HCT116 (cell line): ENCODE data around the gene SORCS2. TPM values are rescaled to one million over a fixed set of nuclear protein-coding genes. Genes with fewer than 3 reads are reported as not detected.

Source experiments
- ATAC-seq: fragments of 200-7000 bp; cut with Tn5 transposase; 2 replicates; pipeline ENCODE4 v1.9.1; 2020; ENCODE audit warnings: mild to moderate bottlenecking, moderate library complexity
- BruUV-seq: library from RNA; stranded (reverse); fragments of 400-500 nt; replicated peaks from 2 replicates; lab custom pipeline; 2021; lab: Mats Ljungman, UMichigan
- CTCF ChIA-PET: fragments of 300-600 bp; sonication (Branson Sonifier 250); formaldehyde crosslinking; loops from one replicate; lab custom pipeline; 2021; ENCODE audit warnings: antibody characterized with exemption; lab: Charles Lee
- POLR2A ChIA-PET: fragments of 300-600, 350-600 bp; sonication (Branson Sonifier 250); formaldehyde crosslinking; loops from one replicate; lab custom pipeline; 2021; ENCODE audit warnings: antibody characterized with exemption; lab: Charles Lee
- RAD21 ChIA-PET, 2 experiments: fragments of 300-600 bp; sonication (Branson Sonifier 250); formaldehyde crosslinking; loops; one replicate each; lab custom pipeline; 2023; ENCODE audit warnings: low total read pairs in 2 of 2; ENCODE audit not compliant: uncharacterized antibody in 2 of 2, unreplicated experiment in 2 of 2, low non-redundant PET in 1 of 2; lab: Charles Lee
- DNase-seq: peaks from one replicate; pipeline ENCODE4 v3.0.0-alpha.2; 2010; ENCODE audit warnings: low read depth, low spot score
- H2AFZ ChIP-seq: fragments of 200-600 bp; shearing (Covaris generic), sonication (generic); 2 replicates; pipeline ENCODE4 v1.6.1; 2017; ENCODE audit warnings: low read depth, mixed run types, mixed read lengths, antibody characterized with exemption, low read length; ENCODE audit not compliant: poor library complexity, severe bottlenecking
- H3K27ac ChIP-seq: 2 replicates; pipeline ENCODE4 v1.5.1; 2012; ENCODE audit warnings: low read depth, low read length
- H3K27me3 ChIP-seq: fragments of 200-600 bp; sonication (generic); 2 replicates; pipeline ENCODE4 v1.6.1; 2016; ENCODE audit warnings: mixed run types, low read length, mixed read lengths; ENCODE audit not compliant: insufficient read depth
- H3K36me3 ChIP-seq, 2 experiments: fragments of 200-500 bp in 1 of 2; fragments of 200-600 bp in 1 of 2; sonication (Bioruptor generic) in 1 of 2; sonication (generic) in 1 of 2; 2 replicates each; pipeline versions ENCODE4 v1.5.1 to v1.6.1; 2014 to 2016; ENCODE audit warnings: low read length in 2 of 2, inconsistent platforms in 1 of 2, mixed read lengths in 1 of 2, mixed run types in 1 of 2; ENCODE audit not compliant: insufficient read depth in 2 of 2, control insufficient read depth in 1 of 2
- H3K4me1 ChIP-seq, 2 experiments: fragments of 200-600 bp in 1 of 2; sonication (generic) in 1 of 2; 2 replicates each; pipeline versions ENCODE4 v1.5.1 to v1.6.1; 2012 to 2017; ENCODE audit warnings: low read length in 2 of 2, inconsistent platforms in 1 of 2, mild to moderate bottlenecking in 1 of 2, mixed read lengths in 1 of 2, mixed run types in 1 of 2, moderate library complexity in 1 of 2; ENCODE audit not compliant: insufficient read depth in 2 of 2, control insufficient read depth in 1 of 2
- H3K4me2 ChIP-seq: fragments of 200-600 bp; sonication (generic); 2 replicates; pipeline ENCODE4 v1.6.1; 2017; ENCODE audit warnings: mixed run types, low read length, mixed read lengths
- H3K4me3 ChIP-seq, 2 experiments: fragments of 200-600 bp in 1 of 2; sonication (generic) in 1 of 2; replicated peaks in 1 of 2; 2 replicates each; pipeline ENCODE4 v1.5.1; 2011 to 2016; ENCODE audit warnings: low read length in 2 of 2, control low read depth in 1 of 2, low read depth in 1 of 2, mild to moderate bottlenecking in 1 of 2, mixed read lengths in 1 of 2, mixed run types in 1 of 2
- H3K79me2 ChIP-seq: fragments of 200-600 bp; sonication (generic); 2 replicates; pipeline ENCODE4 v1.6.1; 2017; ENCODE audit warnings: mild to moderate bottlenecking, mixed run types, low read length, moderate library complexity, mixed read lengths; ENCODE audit not compliant: insufficient read depth
- H3K9ac ChIP-seq: fragments of 200-600 bp; sonication (generic); 2 replicates; pipeline ENCODE4 v1.6.1; 2016; ENCODE audit warnings: low read length, mixed read lengths
- H3K9me2 ChIP-seq: fragments of 200-600 bp; sonication (generic), shearing (Covaris generic); 2 replicates; pipeline ENCODE4 v1.6.1; 2017; ENCODE audit warnings: mixed run types, mild to moderate bottlenecking, moderate library complexity; ENCODE audit not compliant: insufficient read depth
- H3K9me3 ChIP-seq, 2 experiments: fragments of 200-500 bp in 1 of 2; fragments of 200-600 bp in 1 of 2; sonication (Bioruptor generic) in 1 of 2; sonication (generic) in 1 of 2; 2 replicates each; pipeline ENCODE4 v1.6.1; 2014 to 2017; ENCODE audit warnings: low read length in 2 of 2, mixed read lengths in 2 of 2, inconsistent platforms in 1 of 2, low read depth in 1 of 2, mild to moderate bottlenecking in 1 of 2, mixed run types in 1 of 2, moderate library complexity in 1 of 2; ENCODE audit not compliant: control insufficient read depth in 1 of 2, insufficient read depth in 1 of 2
- H4K20me1 ChIP-seq: fragments of 200-600 bp; sonication (generic), shearing (Covaris generic); 2 replicates; pipeline ENCODE4 v1.6.1; 2017; ENCODE audit warnings: mixed run types, mild to moderate bottlenecking, moderate library complexity; ENCODE audit not compliant: insufficient read depth
- CBX3 ChIP-seq: IDR thresholded peaks from 2 replicates; pipeline ENCODE4 v1.6.1; 2012; ENCODE audit warnings: low read depth
- CEBPB ChIP-seq: IDR thresholded peaks from 2 replicates; pipeline ENCODE4 v1.6.1; 2012; ENCODE audit warnings: low read depth
- EZH2phosphoT487 ChIP-seq: fragments of 200-600 bp; IDR thresholded peaks from 2 replicates; pipeline ENCODE4 v1.6.1; 2018; ENCODE audit warnings: antibody characterized with exemption, borderline replicate concordance
- FOSL1 ChIP-seq: IDR thresholded peaks from 2 replicates; pipeline ENCODE4 v1.6.1; 2012; ENCODE audit warnings: low read depth
- JUND ChIP-seq: IDR thresholded peaks from 2 replicates; pipeline ENCODE4 v1.6.1; 2012
- POLR2A ChIP-seq: IDR thresholded peaks from 2 replicates; pipeline ENCODE4 v1.7.0; 2011; ENCODE audit warnings: borderline replicate concordance; ENCODE audit not compliant: insufficient read depth, insufficient read length; ENCODE audit errors: extremely low read depth
- RAD21 ChIP-seq: IDR thresholded peaks from 2 replicates; pipeline ENCODE4 v1.6.1; 2012; ENCODE audit warnings: low read depth, mild to moderate bottlenecking
- SIN3A ChIP-seq: IDR thresholded peaks from 2 replicates; pipeline ENCODE4 v1.6.1; 2012; ENCODE audit warnings: low read depth
- SRF ChIP-seq: IDR thresholded peaks from 2 replicates; pipeline ENCODE4 v1.6.1; 2012; ENCODE audit warnings: low read depth
- ZFX ChIP-seq: fragments of 450-650 bp; IDR thresholded peaks from 2 replicates; pipeline ENCODE4 v1.6.1; 2017
- intact Hi-C: fragments of 100-400 bp; cut with micrococcal nuclease; formaldehyde crosslinking; loops from 2 replicates; pipeline ENCODE4 v1.10.0; 2022
- total RNA-seq: library from RNA; stranded (reverse); gene quantifications from one replicate; pipeline ENCODE4 v1.2.1, GENCODE V29; 2021; ENCODE audit not compliant: unreplicated experiment
- TF ChIP-seq, protein P1 (sequence below): IDR thresholded peaks from 2 replicates; pipeline ENCODE4 v1.6.1; 2012; ENCODE audit warnings: low read depth
- TF ChIP-seq, protein P2 (sequence below): IDR thresholded peaks from 2 replicates; pipeline ENCODE4 v1.6.1; 2011; ENCODE audit warnings: mild to moderate bottlenecking, low read length, moderate library complexity; ENCODE audit not compliant: insufficient replicate concordance; ENCODE audit errors: extremely low read depth
- TF ChIP-seq, protein P3 (sequence below): IDR thresholded peaks from 2 replicates; pipeline ENCODE4 v1.6.1; 2012
- TF ChIP-seq, protein P4 (sequence below), 3 experiments: fragments of 200-600 bp in 1 of 3; sonication (generic) in 1 of 3; IDR thresholded peaks in 2 of 3; conservative IDR thresholded peaks in 1 of 3; 2 replicates each; pipeline ENCODE4 v1.5.1; 2012 to 2017; ENCODE audit warnings: low read depth in 2 of 3, low read length in 2 of 3, antibody characterized with exemption in 1 of 3, borderline replicate concordance in 1 of 3, control low read depth in 1 of 3, mild to moderate bottlenecking in 1 of 3, mixed read lengths in 1 of 3, mixed run types in 1 of 3, moderate library complexity in 1 of 3; ENCODE audit not compliant: insufficient read depth in 1 of 3

The SORCS2 gene
- total RNA-seq, 1 experiment from 2014 or later: 0.37 TPM

DNA sequence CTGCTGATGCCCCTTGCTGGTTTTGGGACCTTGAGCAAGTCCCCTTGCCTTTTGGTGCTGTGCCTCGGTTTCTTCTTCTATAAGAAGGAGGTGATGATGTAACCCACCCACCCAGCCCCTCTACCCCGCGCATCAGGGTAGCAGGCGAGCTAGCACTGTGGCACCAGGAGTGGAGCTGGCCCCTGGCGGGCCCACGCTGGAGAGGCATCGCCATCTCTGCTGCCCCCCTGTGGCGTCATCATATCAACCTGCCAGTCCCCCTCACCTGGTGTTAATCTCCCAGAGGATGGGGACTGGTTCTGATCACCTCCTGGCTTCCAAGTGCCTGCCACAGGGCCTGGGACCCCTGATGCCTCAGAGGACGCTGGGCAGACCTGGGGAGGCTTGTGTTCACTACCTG, 6.3 kb upstream of the SORCS2 start (continued):
- TF ChIP-seq EZH2phosphoT487 (no peak), JUND (no peak)

DNA sequence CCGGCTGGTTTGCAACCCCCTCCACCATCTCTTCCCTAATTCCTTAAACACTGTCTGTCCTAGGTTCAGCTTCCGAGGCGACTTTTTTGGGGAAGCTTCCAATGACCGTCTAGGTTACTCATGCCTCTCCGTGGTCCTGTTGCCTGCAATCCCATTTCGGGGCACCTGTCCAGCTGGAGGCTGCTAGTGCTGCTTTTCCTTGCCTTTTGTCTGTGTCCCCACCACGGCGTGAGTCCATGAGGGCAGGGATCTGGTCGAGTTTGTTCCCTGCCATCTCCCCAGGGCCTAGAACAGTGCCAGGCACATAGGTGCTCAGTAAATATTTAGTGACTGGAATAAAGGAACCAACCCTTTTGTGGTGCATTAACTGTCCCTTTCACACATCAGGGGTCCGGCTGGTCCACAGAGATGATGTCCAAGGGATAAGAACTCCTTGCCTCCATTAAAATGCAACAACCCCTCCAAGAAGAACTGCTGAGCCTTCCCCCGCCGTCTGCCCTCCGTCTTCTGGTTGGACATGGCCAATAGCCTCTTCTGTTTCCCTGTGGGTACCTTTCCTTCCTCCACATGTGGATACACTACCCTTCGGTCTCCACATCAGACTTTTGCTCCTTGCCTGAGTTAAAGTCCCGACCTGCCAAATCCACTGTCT, 5.7 kb upstream of the SORCS2 start:
- Histone ChIP-seq H3K4me3 (no peak overlapping the region), H3K27me3 (peaks cover 11% of the 10 kb centered on the region; the same call in 1 of the 2 replicates), H3K79me2 (no peaks in the 10 kb centered on the region), H3K36me3 (no peaks in the 10 kb centered on the region), H4K20me1 (no peaks in the 10 kb centered on the region), H3K4me2 (no peak overlapping the region), H3K9ac (no peak overlapping the region), H3K27ac (no peak overlapping the region), H3K4me1 (no peaks in the 10 kb centered on the region), H2AFZ (no peak overlapping the region), H3K9me2 (no peaks in the 10 kb centered on the region), H3K9me3 (no peaks in the 10 kb centered on the region)
- BruUV-seq: no TSS peak
- intact Hi-C loops: loop anchor here (5.0 kb wide), 1 partner anchor 464 kb away; no protein-coding TSS in a partner anchor
- DNase-seq (no peak), ATAC-seq (no peak)
- ChIA-PET CTCF (interaction anchor here (0.6 to 1.0 kb wide), 3 partner anchors 110 to 442 kb away, joined by 3 to 4 read pairs (median 3); no protein-coding TSS in a partner anchor), POLR2A (no interaction called here), RAD21 (no interaction called here)
- TF ChIP-seq EZH2phosphoT487: no peak
- no peak for TF ChIP-seq CEBPB
- TF ChIP-seq RAD21: no peak
- TF ChIP-seq SIN3A: no peak
- no peak for TF ChIP-seq FOSL1
- TF ChIP-seq, protein P1, sequence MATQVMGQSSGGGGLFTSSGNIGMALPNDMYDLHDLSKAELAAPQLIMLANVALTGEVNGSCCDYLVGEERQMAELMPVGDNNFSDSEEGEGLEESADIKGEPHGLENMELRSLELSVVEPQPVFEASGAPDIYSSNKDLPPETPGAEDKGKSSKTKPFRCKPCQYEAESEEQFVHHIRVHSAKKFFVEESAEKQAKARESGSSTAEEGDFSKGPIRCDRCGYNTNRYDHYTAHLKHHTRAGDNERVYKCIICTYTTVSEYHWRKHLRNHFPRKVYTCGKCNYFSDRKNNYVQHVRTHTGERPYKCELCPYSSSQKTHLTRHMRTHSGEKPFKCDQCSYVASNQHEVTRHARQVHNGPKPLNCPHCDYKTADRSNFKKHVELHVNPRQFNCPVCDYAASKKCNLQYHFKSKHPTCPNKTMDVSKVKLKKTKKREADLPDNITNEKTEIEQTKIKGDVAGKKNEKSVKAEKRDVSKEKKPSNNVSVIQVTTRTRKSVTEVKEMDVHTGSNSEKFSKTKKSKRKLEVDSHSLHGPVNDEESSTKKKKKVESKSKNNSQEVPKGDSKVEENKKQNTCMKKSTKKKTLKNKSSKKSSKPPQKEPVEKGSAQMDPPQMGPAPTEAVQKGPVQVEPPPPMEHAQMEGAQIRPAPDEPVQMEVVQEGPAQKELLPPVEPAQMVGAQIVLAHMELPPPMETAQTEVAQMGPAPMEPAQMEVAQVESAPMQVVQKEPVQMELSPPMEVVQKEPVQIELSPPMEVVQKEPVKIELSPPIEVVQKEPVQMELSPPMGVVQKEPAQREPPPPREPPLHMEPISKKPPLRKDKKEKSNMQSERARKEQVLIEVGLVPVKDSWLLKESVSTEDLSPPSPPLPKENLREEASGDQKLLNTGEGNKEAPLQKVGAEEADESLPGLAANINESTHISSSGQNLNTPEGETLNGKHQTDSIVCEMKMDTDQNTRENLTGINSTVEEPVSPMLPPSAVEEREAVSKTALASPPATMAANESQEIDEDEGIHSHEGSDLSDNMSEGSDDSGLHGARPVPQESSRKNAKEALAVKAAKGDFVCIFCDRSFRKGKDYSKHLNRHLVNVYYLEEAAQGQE: no peak
- TF ChIP-seq, protein P2, sequence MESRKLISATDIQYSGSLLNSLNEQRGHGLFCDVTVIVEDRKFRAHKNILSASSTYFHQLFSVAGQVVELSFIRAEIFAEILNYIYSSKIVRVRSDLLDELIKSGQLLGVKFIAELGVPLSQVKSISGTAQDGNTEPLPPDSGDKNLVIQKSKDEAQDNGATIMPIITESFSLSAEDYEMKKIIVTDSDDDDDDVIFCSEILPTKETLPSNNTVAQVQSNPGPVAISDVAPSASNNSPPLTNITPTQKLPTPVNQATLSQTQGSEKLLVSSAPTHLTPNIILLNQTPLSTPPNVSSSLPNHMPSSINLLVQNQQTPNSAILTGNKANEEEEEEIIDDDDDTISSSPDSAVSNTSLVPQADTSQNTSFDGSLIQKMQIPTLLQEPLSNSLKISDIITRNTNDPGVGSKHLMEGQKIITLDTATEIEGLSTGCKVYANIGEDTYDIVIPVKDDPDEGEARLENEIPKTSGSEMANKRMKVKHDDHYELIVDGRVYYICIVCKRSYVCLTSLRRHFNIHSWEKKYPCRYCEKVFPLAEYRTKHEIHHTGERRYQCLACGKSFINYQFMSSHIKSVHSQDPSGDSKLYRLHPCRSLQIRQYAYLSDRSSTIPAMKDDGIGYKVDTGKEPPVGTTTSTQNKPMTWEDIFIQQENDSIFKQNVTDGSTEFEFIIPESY: no peak
- TF ChIP-seq, protein P3, sequence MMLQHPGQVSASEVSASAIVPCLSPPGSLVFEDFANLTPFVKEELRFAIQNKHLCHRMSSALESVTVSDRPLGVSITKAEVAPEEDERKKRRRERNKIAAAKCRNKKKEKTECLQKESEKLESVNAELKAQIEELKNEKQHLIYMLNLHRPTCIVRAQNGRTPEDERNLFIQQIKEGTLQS: no peak
- TF ChIP-seq, protein P4, sequence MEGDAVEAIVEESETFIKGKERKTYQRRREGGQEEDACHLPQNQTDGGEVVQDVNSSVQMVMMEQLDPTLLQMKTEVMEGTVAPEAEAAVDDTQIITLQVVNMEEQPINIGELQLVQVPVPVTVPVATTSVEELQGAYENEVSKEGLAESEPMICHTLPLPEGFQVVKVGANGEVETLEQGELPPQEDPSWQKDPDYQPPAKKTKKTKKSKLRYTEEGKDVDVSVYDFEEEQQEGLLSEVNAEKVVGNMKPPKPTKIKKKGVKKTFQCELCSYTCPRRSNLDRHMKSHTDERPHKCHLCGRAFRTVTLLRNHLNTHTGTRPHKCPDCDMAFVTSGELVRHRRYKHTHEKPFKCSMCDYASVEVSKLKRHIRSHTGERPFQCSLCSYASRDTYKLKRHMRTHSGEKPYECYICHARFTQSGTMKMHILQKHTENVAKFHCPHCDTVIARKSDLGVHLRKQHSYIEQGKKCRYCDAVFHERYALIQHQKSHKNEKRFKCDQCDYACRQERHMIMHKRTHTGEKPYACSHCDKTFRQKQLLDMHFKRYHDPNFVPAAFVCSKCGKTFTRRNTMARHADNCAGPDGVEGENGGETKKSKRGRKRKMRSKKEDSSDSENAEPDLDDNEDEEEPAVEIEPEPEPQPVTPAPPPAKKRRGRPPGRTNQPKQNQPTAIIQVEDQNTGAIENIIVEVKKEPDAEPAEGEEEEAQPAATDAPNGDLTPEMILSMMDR (IDR thresholded peaks at IDR 0.05 in 2 of 3, conservative IDR thresholded peaks at IDR 0.05 in 1 of 3; ENCODE audit: borderline replicate concordance in 1 of 3, insufficient read depth in 1 of 3, low read depth in 2 of 3, low read length in 2 of 3): no peak
- TF ChIP-seq ZFX: no peak
- no peak for TF ChIP-seq CBX3
- no peak for TF ChIP-seq POLR2A
- no peak for TF ChIP-seq SRF
